ENCODE measurements around the gene PAM16.
"Not testable (repeated sequence)": the region's sequence is repeated elsewhere in the genome, so short reads cannot be mapped to it uniquely, and the experiment has no call there.

Gene PAM16

GRCh38 chr16:4350365-4350786 is 745 bp downstream of the PAM16 start:
- DNase-seq: no peak

- no peak for DNase-seq
Observed at GRCh38 chr16:4349332-4349731, 1.8 kb downstream of the PAM16 start.

GRCh38 chr16:4347765-4348509 is 3.2 kb downstream of the PAM16 start:
- DNase-seq: no peak

- DNase-seq: no peak
Observed at GRCh38 chr16:4347010-4347409, 4.1 kb downstream of the PAM16 start.

GRCh38 chr16:4345836-4346781 is 5.0 kb downstream of the PAM16 start:
- no peak for DNase-seq

- no peak for DNase-seq
Observed at GRCh38 chr16:4344983-4345835, 5.9 kb downstream of the PAM16 start.

GRCh38 chr16:4344300-4344982 is 6.7 kb downstream of the PAM16 start:
- DNase-seq: not testable (repeated sequence)

GRCh38 chr16:4342866-4343744 is 8.0 kb downstream of the PAM16 start:
- DNase-seq: no peak

- DNase-seq: no peak
Observed at GRCh38 chr16:4341250-4341649, 9.9 kb downstream of the PAM16 start.

GRCh38 chr16:4340443-4340842 is 10.7 kb downstream of the PAM16 start:
- DNase-seq: no peak

GRCh38 chr16:4339909-4340308 is 11.2 kb downstream of the PAM16 start:
- DNase-seq: no peak

- no peak for DNase-seq
Observed at GRCh38 chr16:4339455-4339854, 11.7 kb downstream of the PAM16 start.

GRCh38 chr16:4338712-4339299 is 12.3 kb downstream of the PAM16 start:
- no peak for DNase-seq

- DNase-seq: no peak
Observed at GRCh38 chr16:4338125-4338582, 13.0 kb downstream of the PAM16 start.

- DNase-seq: no peak
Observed at GRCh38 chr16:4337540-4338088, 13.5 kb downstream of the PAM16 start.

- DNase-seq: no peak
Observed at GRCh38 chr16:4336701-4337539, 14.2 kb downstream of the PAM16 start.

GRCh38 chr16:4334724-4335495 is 16.2 kb downstream of the PAM16 start:
- no peak for DNase-seq

- DNase-seq: not testable (repeated sequence)
Observed at GRCh38 chr16:4333714-4334113, 17.4 kb downstream of the PAM16 start.

- no peak for DNase-seq
Observed at GRCh38 chr16:4333308-4333638, 17.8 kb downstream of the PAM16 start.

Measured in CD4-positive, alpha-beta T cell treated with Interferon gamma for 1 hour (primary cell).